HUES48 (cell line): Measurements from ENCODE around the gene CMTM3.

Source experiments
- H3K27ac ChIP-seq: one replicate; pipeline ENCODE4 v1.7.0; 2013; ENCODE audit warnings: low read depth, low read length, inconsistent platforms
- H3K27me3 ChIP-seq: 2 replicates; pipeline ENCODE4 v1.6.1; 2013; ENCODE audit warnings: mild to moderate bottlenecking, low read length; ENCODE audit not compliant: control insufficient read depth, insufficient read depth
- H3K36me3 ChIP-seq: 2 replicates; pipeline ENCODE4 v1.6.1; 2013; ENCODE audit warnings: low read length; ENCODE audit not compliant: control insufficient read depth, insufficient read depth
- H3K4me1 ChIP-seq: 2 replicates; pipeline ENCODE4 v1.6.1; 2013; ENCODE audit warnings: mild to moderate bottlenecking, low read length; ENCODE audit not compliant: control insufficient read depth, insufficient read depth
- H3K4me3 ChIP-seq: 2 replicates; pipeline ENCODE4 v1.5.1; 2013; ENCODE audit warnings: mild to moderate bottlenecking, low read depth, low read length
- H3K9ac ChIP-seq: 2 replicates; pipeline ENCODE4 v1.6.1; 2013; ENCODE audit warnings: mild to moderate bottlenecking, low read depth, low read length, moderate library complexity
- H3K9me3 ChIP-seq: 2 replicates; pipeline ENCODE4 v1.6.1; 2013; ENCODE audit warnings: low read length; ENCODE audit not compliant: control insufficient read depth, insufficient read depth

The CMTM3 gene

DNA sequence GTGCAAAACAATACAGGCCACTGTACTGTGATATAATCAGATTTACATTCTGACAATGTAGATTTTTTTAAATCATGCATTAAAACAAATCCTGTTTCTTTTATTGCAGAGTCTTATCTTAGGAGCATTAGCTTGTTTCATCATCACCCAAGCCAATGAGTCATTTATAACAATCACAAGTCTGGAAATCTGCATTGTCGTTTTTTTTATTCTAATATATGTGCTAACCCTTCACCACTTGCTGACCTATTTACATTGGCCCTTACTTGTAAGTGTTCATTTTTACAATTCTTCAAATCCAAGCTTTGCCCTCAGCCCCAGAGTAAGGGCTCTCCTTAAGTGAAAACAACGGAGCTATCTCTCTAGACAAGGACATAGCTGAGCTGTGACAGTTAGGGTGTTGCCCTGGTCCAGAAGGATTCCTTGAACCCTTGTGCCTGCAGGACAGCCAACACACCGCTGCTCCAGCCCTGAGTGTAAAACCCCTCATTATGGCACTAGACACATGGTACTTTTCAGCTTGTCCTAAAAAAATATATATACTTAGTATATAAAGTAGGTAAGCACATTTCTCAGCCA lies 34.6 kb upstream of the CMTM3 start:
- Histone ChIP-seq H3K27me3 (no peaks in the 10 kb centered on the region), H3K4me3 (no peak overlapping the region), H3K36me3 (no peaks in the 10 kb centered on the region), H3K27ac (no peak overlapping the region), H3K4me1 (no peaks in the 10 kb centered on the region), H3K9ac (no peak overlapping the region), H3K9me3 (no peaks in the 10 kb centered on the region)

- Histone ChIP-seq H3K4me1 (no peaks in the 10 kb centered on the region), H3K9ac (no peak overlapping the region), H3K9me3 (no peaks in the 10 kb centered on the region), H3K27me3 (peaks cover 7% of the 10 kb centered on the region), H3K4me3 (no peak overlapping the region), H3K27ac (no peak overlapping the region), H3K36me3 (no peaks in the 10 kb centered on the region)
These were observed 32.1 kb upstream of the CMTM3 start for GRCh38 chr16:66572356-66572755.

- Histone ChIP-seq H3K27ac (no peak overlapping the region), H3K9me3 (no peaks in the 10 kb centered on the region), H3K9ac (no peak overlapping the region), H3K4me1 (no peaks in the 10 kb centered on the region; the same call in 1 of the 2 replicates), H3K27me3 (peaks cover 24% of the 10 kb centered on the region), H3K36me3 (no peaks in the 10 kb centered on the region), H3K4me3 (no peak overlapping the region)
These were observed 30.4 kb upstream of the CMTM3 start for GRCh38 chr16:66574081-66574480.

GRCh38 chr16:66574531-66574930 lies 30.0 kb upstream of the CMTM3 start:
- Histone ChIP-seq H3K27me3 (peaks cover 29% of the 10 kb centered on the region), H3K9me3 (no peaks in the 10 kb centered on the region), H3K9ac (no peak overlapping the region), H3K36me3 (no peaks in the 10 kb centered on the region), H3K4me3 (no peak overlapping the region), H3K27ac (no peak overlapping the region), H3K4me1 (no peaks in the 10 kb centered on the region; the same call in 1 of the 2 replicates)

DNA sequence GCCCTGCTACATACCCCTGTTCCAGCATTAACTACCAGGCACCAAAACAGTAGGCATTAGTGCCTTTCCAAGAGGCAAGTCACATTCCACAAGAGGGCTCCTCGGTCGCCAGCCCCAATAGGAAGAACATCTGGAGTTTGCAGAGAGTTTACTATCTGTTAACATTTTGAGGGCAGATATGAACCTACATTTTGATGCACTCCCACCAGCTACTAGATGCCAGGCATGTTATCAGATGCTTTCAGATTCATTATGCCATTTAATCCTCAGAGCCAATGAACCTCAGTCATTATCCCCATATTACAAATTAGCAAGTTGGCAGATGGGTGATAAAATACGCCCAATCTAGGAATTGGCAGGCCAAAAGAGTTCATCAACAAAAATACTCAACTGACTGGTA lies 29.4 kb upstream of the CMTM3 start:
- H3K9me3 ChIP-seq: no peaks in the 10 kb centered on the region
- no peaks in the 10 kb centered on the region for H3K36me3 ChIP-seq
- H3K9ac ChIP-seq: no peak overlapping the region
- H3K4me1 ChIP-seq: peaks cover 2% of the 10 kb centered on the region
- peaks cover 34% of the 10 kb centered on the region for H3K27me3 ChIP-seq
- H3K27ac ChIP-seq: no peak overlapping the region
- no peak overlapping the region for H3K4me3 ChIP-seq

- no peak overlapping the region for H3K9ac ChIP-seq
- no peak overlapping the region for H3K4me3 ChIP-seq
- peaks cover 15% of the 10 kb centered on the region for H3K4me1 ChIP-seq
- peaks cover 41% of the 10 kb centered on the region for H3K27me3 ChIP-seq
- H3K27ac ChIP-seq: no peak overlapping the region
- H3K9me3 ChIP-seq: no peaks in the 10 kb centered on the region
- H3K36me3 ChIP-seq: no peaks in the 10 kb centered on the region
These were observed 28.2 kb upstream of the CMTM3 start for GRCh38 chr16:66576296-66576695.

DNA sequence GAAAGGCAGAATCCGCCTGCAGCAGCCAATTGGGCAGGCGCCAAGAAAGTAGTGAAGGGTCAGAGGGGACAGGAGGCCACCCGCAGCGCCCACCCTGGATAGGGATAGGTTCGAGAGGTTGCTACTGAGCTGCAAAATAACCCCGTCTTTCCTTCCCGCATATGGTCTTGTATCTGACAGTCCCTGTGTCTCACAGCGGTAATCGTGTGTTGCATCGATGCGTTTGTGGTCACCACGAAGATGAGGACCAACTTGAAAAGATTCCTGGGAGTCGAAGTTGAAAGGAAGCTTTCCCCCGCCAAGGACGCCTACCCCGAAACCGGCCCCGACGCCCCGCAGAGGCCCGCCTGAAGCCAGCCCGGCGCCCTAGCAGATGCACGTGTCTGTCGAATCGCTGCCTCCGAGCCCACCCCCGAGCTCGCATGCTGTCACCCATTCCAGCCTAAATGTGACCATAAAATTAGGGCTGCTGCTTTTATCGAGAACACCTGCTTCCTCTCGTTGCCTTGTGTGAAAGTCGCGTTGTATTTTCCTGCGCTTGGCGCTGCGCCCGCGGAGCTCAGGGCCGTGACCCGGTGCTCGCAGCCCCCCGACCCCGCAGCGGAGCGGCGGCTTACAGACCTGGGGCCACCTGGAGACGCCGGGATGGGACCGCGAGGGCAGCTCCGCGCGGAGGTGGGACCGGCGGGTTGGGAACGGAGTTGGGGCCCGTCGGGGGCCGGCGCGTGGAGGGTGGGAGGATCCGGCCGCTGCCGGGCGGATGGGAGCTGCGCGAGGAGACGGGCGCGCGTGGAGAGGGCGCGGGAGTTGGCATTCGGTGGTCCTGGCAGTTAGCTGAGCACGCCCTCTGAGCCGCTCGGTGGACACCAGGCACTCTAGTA lies 25.6 kb upstream of the CMTM3 start, which contains the start of gene CMTM2:
TSS of gene CMTM2 (plus strand) at position 813 of the 881 bp plus-strand sequence. CDS start 145 bp downstream, outside the sequence.
- Histone ChIP-seq H3K4me3 (peak within 1 kb of the TSS; percentile 54), H3K27me3 (peaks cover 41% of the 10 kb centered on the region), H3K27ac (no peak within 1 kb of the TSS), H3K36me3 (no peaks in the 10 kb centered on the region), H3K9me3 (no peaks in the 10 kb centered on the region), H3K9ac (no peak within 1 kb of the TSS), H3K4me1 (peaks cover 16% of the 10 kb centered on the region)

DNA sequence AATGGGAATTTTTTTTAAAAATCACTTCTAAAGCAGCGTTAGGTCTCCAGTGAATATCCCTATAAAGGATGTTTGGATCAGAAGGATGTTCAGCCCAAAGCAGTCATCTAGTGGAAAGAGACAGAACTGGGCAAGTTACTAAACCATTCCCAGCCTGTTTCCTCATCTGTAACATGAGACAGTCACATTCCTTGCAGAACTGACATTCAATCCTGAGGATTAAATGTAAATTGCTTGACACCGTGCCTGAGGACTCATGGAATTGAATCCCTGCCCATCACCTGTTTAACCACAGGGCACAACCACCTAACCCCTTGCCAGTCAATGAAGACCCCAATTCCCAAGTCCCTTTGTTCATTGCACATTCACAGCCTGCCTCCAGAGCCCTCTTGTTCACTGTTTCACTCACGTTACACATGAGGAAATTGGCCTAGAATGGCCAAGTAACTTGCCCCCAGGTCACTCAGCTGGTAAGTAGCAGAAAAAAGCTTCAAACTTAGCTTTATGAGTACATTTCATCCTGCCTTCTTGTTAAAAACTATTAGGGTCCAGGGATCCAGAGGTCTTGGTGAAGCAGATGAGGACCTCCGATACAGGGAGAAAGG lies 23.8 kb upstream of the CMTM3 start:
- Histone ChIP-seq H3K36me3 (no peaks in the 10 kb centered on the region), H3K4me1 (peaks cover 16% of the 10 kb centered on the region), H3K9ac (no peak overlapping the region), H3K27ac (no peak overlapping the region), H3K4me3 (no peak overlapping the region), H3K27me3 (peaks cover 41% of the 10 kb centered on the region), H3K9me3 (no peaks in the 10 kb centered on the region)

DNA sequence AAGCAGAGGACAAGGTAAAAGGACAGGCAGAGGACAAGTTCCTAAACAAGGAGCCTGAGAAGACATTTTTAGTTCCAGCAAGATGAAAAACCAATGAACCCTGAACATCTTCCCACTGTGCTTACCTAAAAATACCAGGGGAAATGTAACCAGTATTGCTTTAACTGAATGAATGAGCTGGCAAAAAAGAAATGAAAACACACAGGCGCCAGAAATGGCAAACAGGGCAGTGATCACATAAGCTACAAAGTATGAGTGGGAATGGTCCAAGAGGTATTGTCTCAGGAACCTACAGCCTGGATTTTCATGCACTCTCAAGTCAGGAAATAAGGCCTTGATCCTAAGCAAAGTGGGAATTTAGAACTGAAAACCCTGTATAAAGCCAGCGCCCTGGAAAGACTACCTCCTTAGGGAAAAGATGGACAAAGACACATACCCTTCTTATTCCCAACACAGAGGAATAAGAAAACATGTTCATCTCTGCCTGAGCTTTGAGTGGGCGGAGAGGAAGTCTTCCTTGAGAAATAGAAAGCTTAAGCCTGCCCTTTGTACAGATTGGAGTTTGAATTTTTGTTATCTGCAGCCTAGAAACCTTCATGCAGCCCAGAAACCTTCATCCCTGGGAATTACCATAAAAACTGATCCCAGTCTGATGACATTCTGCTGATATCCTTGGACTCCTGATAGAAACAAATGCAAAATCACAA lies 23.1 kb upstream of the CMTM3 start:
- Histone ChIP-seq H3K9ac (no peak overlapping the region), H3K27me3 (peaks cover 41% of the 10 kb centered on the region), H3K36me3 (no peaks in the 10 kb centered on the region)

GRCh38 chr16:66585481-66586239 lies 18.8 kb upstream of the CMTM3 start:
- Histone ChIP-seq H3K4me3 (no peak overlapping the region), H3K27me3 (peaks cover 1% of the 10 kb centered on the region), H3K9ac (no peak overlapping the region), H3K36me3 (no peaks in the 10 kb centered on the region), H3K4me1 (peaks cover 7% of the 10 kb centered on the region), H3K9me3 (no peaks in the 10 kb centered on the region), H3K27ac (no peak overlapping the region)

More for the DNA sequence above, 23.1 kb upstream of the CMTM3 start:
- Histone ChIP-seq H3K9me3 (no peaks in the 10 kb centered on the region), H3K4me3 (no peak overlapping the region), H3K27ac (no peak overlapping the region), H3K4me1 (peaks cover 16% of the 10 kb centered on the region)
